ENCODE data around the gene RDH5.

Gene RDH5

GRCh38 chr12:55729819-55730818 lies 9.9 kb downstream of the RDH5 start:
- peak; percentile 43 for DNase-seq

DNA sequence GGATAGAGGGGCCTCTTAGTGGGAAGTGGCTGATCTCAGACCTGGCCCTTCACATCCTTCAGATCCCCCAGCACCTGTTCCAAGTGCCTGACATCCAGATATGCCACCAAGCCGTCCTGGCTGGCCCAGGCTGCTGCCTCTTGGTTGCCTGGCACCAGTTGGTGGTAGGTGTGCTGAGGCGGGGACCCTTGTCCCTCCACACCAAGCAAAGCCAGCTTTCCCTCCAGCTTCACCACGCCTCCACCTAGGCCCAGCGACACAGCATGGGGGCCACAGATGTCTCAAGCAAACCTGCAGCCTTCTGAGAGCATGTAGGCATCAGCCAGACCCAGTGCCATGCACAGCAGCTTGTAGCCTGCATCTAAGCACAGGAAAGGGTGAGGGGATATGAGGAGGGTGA lies 12.1 kb downstream of the RDH5 start:
- no peak for DNase-seq

DNA sequence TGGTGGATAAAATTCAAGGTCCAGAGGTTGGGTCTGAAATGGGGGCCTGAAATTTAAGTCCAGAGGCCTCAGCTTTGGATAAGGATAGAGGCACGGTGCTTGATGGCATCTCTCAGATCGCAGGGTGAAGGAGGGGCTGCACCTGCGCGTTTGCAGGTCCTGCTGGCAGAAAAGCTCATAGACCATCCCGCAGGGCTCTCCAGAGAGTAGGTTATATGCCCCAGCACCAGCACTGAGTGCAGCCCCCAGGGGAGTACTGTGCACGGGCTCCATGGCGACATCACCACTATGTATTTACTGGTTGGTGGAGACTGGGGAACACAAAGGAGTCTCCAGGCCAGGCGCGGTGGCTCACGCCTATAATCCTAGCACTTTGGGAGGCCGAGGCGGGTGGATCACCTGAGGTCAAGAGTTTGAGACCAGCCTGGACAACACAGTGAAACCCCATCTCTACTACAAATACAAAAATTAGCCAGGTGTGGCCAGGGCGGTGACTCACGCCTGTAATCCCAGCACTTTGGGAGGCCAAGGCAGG lies 12.9 kb downstream of the RDH5 start:
- DNase-seq, result no peak

- DNase-seq, result no peak
These were observed 13.7 kb downstream of the RDH5 start for GRCh38 chr12:55733858-55734257.

GRCh38 chr12:55734595-55734994 lies 14.4 kb downstream of the RDH5 start:
- DNase-seq, result no peak

DNA sequence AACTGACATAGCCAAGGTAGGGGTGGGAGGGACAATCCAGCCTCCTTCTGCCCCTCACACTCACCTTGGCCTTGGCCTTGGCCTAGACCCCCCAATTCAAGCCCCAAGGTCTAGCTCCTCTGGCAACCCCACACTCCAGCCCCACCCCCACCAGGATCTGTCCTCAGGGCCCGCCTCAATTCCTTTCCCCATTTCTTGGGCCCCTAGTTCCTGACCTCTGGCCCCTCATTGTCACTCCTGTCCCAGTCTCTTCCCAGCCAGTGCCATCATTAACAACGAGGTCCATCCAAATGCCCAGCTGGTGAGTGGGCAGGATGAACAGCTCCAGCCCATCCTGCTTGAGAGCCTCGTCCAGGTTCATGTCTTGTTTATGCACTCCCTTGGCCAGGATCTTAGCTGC lies 15.9 kb downstream of the RDH5 start:
- no peak for DNase-seq

DNA sequence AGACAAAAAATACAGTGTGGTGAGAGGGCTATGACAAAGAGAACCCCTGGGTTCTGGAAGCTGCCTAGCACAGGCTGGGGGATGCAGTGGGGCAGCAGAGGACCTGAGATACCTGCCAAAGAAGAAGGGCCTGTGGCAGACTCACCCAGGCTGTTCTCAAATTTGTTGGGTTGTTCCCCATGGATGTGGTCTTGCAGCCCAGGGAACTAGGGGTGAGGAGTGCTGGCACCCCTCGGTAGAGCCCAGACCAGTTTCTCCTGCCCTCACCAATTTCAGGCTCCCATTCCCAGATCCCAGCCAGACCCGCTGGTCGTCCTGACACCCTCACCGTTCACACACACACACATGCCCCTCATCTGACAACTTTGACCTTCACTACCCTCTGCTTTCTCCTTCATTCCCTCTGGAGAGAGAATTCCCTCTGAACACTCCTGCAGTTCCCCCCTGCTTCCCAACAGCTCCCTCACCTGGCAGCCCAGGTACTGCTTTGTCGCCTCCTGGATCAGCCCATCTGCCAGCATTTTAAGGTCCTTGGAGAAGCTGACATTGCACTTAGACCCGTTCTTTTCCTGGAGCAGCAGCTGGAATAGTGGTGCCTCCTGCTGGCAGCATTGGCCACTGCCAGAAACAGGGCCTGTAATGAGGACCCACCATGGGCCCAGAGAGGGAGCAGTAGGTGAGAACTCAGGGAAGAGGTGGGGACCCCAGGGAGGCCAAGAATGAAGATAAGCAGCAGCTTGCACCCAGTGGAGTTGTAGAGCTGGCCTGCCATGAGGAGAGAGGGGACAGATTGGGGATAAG lies 16.8 kb downstream of the RDH5 start:
- peak; percentile 70 for DNase-seq

DNA sequence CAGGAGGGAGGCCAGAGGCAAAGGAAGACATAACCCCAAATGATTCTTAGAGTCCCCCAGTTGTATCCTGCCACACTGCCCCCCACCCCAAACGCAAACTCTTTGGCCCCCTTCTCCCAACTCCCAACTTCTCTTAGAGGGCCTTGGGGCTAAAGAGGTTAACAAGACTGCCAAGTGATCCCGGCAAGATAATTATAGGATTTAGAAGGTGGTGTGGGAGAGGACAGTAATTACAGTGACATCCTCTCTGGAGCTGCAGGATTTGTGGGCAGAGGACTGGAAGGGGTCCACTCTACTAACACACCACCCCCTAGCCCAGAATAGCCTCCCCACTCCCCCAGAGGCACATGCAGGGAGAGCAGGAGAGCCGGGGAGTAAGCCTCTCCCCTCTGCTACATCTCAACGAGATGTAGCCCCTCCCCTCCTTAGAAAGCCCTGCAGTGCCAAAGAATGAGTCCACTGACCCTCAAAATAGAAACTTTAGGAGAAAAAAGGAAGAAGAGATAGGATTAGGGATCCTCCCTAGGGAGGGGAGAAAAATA lies 17.5 kb downstream of the RDH5 start:
- no peak for DNase-seq

- peak; percentile 90 for DNase-seq
These were observed 18.2 kb downstream of the RDH5 start for GRCh38 chr12:55738123-55739024.

- no peak for DNase-seq
These were observed 18.8 kb downstream of the RDH5 start for GRCh38 chr12:55739025-55739378.

DNA sequence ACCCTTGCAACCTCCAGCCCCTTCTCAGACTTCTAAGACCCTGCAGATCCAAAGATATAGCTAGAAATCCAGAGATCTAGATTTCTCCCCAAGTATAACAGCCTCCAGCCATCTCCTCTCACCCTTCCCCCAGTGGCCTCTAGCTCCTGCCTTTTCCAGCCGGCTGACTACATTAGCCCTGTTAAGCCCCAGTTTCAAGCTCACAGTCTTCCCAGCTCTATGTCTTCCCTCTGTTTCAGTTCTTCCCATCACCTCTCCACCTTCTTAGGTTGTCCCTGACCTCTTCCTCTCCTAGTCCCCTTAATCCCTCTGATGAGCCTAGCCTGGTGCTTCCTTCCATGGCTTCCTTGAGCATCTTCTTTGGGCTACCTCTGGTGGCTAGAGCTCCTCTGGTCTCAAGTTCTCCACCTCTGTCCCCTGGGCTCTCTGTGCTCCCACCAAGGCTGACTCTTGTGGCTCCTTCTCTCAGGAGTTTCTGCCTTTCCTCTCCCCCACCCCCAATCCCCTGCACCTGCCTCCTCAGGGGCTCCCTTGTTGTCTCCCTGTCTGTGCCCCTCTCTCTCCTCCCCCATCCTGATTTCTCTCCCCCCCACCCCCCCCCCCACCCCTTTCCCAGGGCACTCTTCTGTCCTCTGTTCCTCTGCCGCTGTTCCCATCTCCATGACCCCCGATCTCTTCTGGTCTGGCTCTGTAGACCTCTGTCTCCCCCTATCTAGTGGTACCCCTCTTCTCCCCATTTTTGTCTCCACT lies 21.9 kb downstream of the RDH5 start:
- DNase-seq, result no peak

DNA sequence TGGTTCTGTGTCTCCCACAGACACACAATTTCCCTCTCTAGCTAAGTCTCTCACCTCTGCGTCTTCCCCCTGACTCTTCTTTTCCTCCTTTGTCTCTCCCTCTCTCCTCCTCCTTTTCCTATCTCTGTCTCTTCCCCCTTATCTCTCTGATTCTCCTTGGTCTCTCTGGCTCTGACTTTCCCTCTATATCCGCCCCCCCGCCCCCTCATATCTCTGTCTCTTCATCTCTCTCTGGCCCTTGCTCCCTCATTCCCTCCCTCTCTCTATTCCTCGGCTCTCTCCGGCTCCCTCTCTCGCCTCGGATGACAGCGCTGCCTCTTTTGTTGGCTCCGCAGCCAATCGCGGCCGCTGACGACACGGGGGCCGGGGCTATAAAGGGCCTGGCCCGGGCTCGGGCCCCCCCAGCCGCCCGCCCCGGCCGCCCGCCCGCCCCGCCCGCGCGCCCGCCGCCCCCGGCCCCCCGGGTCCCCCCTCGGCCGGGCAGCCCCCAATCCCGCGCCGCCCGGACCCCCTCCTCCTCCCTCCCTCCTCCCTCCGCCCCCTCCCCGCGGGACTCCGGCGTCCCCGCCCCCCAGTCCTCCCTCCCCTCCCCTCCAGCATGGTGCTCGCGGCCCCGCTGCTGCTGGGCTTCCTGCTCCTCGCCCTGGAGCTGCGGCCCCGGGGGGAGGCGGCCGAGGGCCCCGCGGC lies 22.7 kb downstream of the RDH5 start, which contains the start of gene GDF11:
Gene GDF11 (plus strand): TSS at position 404 of the 687 bp plus-strand sequence. CDS start 195 bp downstream, at position 599.
- DNase-seq, result peak; percentile 84

- DNase-seq, result peak; percentile 53
These were observed 23.5 kb downstream of the RDH5 start for GRCh38 chr12:55743406-55744339.

GRCh38 chr12:55744340-55745030 lies 24.3 kb downstream of the RDH5 start:
- no peak for DNase-seq

DNA sequence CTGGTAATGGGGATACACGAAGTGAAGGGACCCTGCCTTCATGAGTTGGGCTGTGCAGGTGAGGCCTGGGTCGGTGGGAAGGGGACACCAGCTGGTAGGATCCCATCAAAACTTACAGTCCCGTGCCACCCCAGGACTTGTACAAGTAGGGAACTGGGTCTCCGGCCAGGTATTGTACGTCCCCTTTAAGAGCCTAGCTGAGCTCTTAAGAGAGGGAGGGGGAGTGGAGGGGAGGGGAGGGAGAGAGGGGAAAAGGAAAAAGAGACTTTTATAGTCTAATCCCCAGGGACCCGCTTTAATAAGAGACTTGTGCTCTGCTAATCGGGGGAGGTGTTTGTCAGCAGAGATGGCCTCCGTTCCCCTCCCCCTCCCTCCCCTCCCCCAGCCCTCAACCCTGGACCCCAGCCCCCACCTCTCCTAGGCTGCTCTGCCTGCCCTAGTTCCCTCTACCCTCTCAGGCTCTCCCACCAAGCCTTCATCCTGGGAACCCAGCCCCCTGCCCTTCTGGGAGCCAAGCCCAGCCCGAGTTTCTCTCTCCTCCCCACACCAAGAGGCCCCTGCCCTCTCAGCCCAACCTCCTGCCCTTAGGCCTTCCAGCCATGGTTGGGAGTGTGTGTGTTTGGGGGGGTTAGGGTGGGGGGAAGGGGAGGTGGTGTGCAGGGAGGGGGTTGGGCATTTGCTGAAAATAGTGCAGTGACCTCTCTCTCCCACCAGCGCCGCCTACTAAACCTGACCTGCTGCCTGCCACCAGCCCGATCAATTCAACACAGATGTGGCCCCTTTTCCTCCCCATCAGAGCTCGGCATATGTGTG lies 25.4 kb downstream of the RDH5 start:
- DNase-seq, result no peak

- DNase-seq, result no peak
These were observed 26.1 kb downstream of the RDH5 start for GRCh38 chr12:55746174-55746912.

DNA sequence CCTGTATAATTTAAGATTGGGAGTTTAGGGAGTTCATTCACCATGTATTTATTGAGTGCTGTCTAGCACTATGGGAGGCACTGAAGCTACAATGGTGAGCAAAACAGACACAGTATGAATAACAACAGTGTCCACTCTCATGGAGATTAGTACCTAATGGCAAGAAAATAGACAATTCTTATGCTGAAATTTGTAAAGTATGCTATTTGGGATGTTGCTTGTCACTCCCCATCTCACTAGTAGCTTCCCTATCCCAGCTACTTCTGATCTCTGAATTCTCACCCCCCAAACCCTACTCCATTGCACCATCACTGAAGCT lies 26.7 kb downstream of the RDH5 start:
- no peak for DNase-seq

Measured in CD4-positive, alpha-beta T cell treated with Interleukin-21 for 1 hour (primary cell).